ENCODE data around the gene NDUFA13.

- TF ChIP-seq CTCF (IDR thresholded peaks at IDR 0.05): no peak
- TF ChIP-seq POLR2A (IDR thresholded peaks at IDR 0.05): no peak
- no peak for TF ChIP-seq EP300 (IDR thresholded peaks at IDR 0.05)
- TF ChIP-seq POLR2AphosphoS5 (IDR thresholded peaks at IDR 0.05): no peak
Measured at GRCh38 chr19:19482809-19483596, 33.0 kb upstream of the NDUFA13 start.

All from gastroesophageal sphincter (tissue), 3 donors.